Mucosa of rectum (tissue), 2 donors: ENCODE data around the gene MAP3K5.

Source experiments
- H3K27ac ChIP-seq, 2 donors: one replicate each; pipeline ENCODE4 v1.7.0; 2013; ENCODE audit warnings: inconsistent platforms in 2 of 2, low read depth in 2 of 2, low read length in 2 of 2
- H3K27me3 ChIP-seq, 2 donors: one replicate each; pipeline ENCODE4 v1.7.0; 2013; ENCODE audit warnings: low read length in 2 of 2; ENCODE audit not compliant: control insufficient read depth in 2 of 2, insufficient read depth in 2 of 2
- H3K36me3 ChIP-seq, 2 donors: one replicate each; pipeline ENCODE4 v1.7.0; 2013; ENCODE audit warnings: low read length in 2 of 2; ENCODE audit not compliant: control insufficient read depth in 2 of 2, insufficient read depth in 2 of 2
- H3K4me1 ChIP-seq, 2 donors: one replicate each; pipeline ENCODE4 v1.7.0; 2013; ENCODE audit warnings: low read length in 2 of 2, mild to moderate bottlenecking in 1 of 2; ENCODE audit not compliant: control insufficient read depth in 2 of 2, insufficient read depth in 2 of 2
- H3K4me3 ChIP-seq, 2 donors: one replicate each; pipeline ENCODE4 v1.7.0; 2013; ENCODE audit warnings: low read length in 2 of 2
- H3K9ac ChIP-seq, 2 donors: one replicate each; pipeline ENCODE4 v1.7.0; 2013; ENCODE audit warnings: low read length in 2 of 2, low read depth in 1 of 2, mild to moderate bottlenecking in 1 of 2
- H3K9me3 ChIP-seq, 2 donors: one replicate each; pipeline ENCODE4 v1.7.0; 2013; ENCODE audit warnings: low read length in 2 of 2; ENCODE audit not compliant: control insufficient read depth in 2 of 2
- donor health status: healthy.
- donor health status: Normal muscosa, but diverticular disease.

MAP3K5 gene

DNA sequence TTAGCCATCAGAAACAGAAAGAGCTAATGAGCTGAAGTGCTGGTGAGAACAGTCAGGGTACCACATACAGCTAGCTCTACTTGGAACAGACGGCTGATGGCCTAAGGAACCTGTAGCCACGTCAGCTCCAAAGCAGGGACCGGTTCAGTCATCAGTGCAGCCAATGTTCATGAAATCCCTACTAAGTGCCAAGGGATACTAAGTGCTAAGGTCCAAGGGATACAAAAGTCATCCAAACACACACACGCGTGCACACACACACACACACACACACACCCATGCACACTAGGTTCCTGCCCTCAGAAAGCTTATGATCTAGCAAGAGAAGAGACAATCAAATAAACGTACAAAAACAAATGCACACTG is 53.6 kb downstream of the MAP3K5 start:
- no peaks in the 10 kb centered on the region for H3K36me3 ChIP-seq
- no peaks in the 10 kb centered on the region for H3K27me3 ChIP-seq
- H3K9me3 ChIP-seq, result no peaks in the 10 kb centered on the region
- no peak overlapping the region for H3K9ac ChIP-seq
- H3K27ac ChIP-seq, result no peak overlapping the region
- H3K4me3 ChIP-seq, result no peak overlapping the region
- peaks cover 0 to 8% of the 10 kb centered on the region in 2 donors for H3K4me1 ChIP-seq

DNA sequence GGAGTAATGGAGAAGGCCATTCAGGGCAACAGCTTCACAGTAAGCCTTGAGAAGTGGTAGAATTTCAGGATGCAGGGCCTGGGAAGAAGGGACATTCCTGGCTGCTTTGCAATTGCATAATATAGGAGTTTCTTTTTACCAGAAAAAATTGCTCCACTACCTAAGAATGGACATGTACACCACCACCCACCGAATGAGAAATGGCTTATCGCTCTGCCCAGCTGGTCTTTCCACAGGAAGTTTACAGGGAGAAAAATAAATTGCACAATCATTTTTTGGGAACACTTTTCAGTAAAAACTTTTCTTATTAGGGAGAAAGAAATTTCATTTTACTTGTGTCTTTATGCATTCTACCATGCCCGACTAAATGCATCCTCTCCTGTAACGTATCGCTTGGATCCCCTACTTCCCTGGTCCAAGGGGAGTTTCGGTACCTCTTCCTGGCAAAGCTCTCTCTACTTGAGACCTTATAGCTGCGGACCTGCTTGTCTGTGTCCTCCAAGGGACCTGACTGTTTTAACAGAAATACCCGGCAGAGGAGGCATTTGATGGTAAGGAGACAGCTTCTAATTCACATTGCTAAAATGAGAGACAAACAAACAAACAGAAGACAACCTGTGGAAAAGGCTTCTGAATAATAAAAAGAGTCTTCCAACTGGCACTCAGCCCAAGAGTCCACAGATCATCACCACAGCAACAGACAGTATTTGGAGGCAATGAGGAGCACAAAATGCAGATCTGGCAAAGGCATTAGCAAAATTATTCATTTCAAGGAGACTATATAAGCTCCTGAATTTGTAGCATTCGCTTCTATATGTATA is 54.2 kb downstream of the MAP3K5 start:
- Histone ChIP-seq H3K4me1 (peaks cover 0 to 8% of the 10 kb centered on the region in 2 donors), H3K9me3 (no peaks in the 10 kb centered on the region), H3K27ac (peak overlapping the region in 1 of 2 donors; percentile 8), H3K9ac (no peak overlapping the region), H3K36me3 (no peaks in the 10 kb centered on the region), H3K4me3 (no peak overlapping the region), H3K27me3 (no peaks in the 10 kb centered on the region)

DNA sequence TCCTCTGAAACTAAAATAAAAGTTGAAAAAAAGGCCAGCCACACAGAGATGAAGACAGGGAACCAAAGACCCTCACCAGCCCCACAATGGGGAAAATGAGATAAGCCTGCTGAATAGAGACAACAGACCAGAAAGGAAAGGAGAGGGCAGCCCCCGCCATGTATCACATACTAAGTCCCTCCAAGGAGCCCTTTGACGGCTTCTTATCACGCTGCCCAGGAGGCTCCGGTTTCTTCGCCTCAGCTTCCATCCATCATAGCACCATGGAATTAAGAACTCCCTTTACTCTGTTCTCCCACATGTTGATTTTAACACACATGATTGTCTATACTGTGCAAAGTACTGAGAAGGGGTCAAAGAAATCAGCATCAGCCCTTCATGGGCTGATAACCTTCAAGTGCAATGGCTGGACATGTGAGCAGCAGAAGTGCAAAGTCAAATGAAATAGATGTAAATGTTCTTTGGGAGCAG is 54.9 kb downstream of the MAP3K5 start:
- Histone ChIP-seq H3K36me3 (no peaks in the 10 kb centered on the region), H3K9me3 (no peaks in the 10 kb centered on the region), H3K9ac (no peak overlapping the region), H3K27me3 (no peaks in the 10 kb centered on the region), H3K27ac (peak overlapping the region in 1 of 2 donors; percentile 8), H3K4me3 (no peak overlapping the region), H3K4me1 (peaks cover 0 to 8% of the 10 kb centered on the region in 2 donors)

DNA sequence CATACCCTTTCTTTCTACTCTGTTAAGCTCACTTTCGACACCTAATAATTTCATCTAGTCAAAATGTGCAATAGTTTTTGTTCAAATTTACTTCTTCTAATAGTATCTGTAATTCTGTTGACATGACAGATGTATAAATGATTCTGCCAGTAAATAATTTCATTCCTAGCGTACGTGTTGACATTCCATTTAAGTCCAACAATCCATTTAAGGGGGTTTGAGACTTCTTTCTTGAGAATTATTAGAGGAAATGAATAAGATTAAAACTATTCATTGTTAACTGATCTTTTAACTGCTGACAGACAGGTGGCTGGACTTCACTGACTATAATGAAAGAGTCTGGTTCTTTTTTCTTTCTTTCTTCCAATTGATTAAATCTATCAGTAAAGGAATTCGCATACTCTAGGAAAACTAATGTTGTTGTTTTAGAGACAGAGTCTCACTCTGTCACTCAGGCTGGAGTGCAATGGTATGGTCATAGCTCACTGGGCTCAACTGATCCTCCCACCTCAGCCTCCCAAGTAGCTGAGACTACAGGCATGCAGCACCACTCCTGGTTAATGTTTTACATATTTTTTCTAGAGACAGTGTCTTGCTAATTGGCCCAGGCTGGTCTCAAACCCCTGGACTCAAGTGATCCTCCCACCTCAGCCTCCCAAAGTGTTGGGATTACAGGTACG is 55.9 kb downstream of the MAP3K5 start:
- Histone ChIP-seq H3K4me3 (no peak overlapping the region), H3K9me3 (no peaks in the 10 kb centered on the region), H3K36me3 (no peaks in the 10 kb centered on the region), H3K27ac (no peak overlapping the region), H3K4me1 (peaks cover 0 to 8% of the 10 kb centered on the region in 2 donors), H3K27me3 (no peaks in the 10 kb centered on the region), H3K9ac (no peak overlapping the region)

DNA sequence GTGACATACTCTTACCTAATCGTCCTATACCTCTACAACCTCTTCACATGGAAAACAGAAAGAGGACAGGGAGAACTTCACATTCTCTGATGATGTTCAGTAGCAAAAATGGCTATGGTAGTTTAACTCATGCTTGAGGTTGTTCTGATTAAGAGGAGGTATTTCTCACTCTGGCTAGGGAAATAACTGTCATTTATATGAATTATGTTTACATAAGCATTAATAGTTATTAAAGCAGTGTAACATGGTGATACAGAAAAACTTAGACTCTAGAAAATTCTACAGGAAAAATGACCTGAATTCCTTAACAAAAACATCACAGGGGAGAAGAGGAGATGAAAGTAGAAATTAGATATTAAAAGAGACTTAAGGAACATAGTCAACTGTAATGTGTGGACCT is 57.3 kb downstream of the MAP3K5 start:
- Histone ChIP-seq H3K4me3 (no peak overlapping the region), H3K27ac (no peak overlapping the region), H3K4me1 (peaks cover 0 to 8% of the 10 kb centered on the region in 2 donors), H3K27me3 (no peaks in the 10 kb centered on the region), H3K9ac (no peak overlapping the region), H3K36me3 (no peaks in the 10 kb centered on the region), H3K9me3 (no peaks in the 10 kb centered on the region)

DNA sequence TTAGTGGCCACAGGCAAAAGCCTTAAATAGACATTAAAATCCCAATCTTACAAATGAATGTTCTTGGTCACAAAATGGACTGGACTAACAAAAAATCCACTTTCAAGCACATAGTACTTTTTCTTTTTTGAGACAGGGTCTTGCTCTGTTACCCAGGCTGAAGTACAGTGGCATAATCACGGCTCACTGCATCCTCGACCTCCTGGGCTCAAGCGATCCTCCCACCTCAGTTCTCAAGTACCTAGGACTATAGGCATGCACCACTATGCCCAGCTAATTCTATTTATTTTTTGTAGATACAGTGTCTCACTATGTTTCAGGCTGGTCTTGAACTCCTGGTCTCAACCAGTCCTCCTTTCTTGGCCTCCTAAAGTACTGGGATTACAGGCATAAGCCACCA is 59.4 kb downstream of the MAP3K5 start:
- no peaks in the 10 kb centered on the region for H3K4me1 ChIP-seq
- H3K27ac ChIP-seq, result no peak overlapping the region
- H3K4me3 ChIP-seq, result no peak overlapping the region
- H3K9ac ChIP-seq, result no peak overlapping the region
- no peaks in the 10 kb centered on the region for H3K9me3 ChIP-seq
- H3K27me3 ChIP-seq, result no peaks in the 10 kb centered on the region
- H3K36me3 ChIP-seq, result no peaks in the 10 kb centered on the region

DNA sequence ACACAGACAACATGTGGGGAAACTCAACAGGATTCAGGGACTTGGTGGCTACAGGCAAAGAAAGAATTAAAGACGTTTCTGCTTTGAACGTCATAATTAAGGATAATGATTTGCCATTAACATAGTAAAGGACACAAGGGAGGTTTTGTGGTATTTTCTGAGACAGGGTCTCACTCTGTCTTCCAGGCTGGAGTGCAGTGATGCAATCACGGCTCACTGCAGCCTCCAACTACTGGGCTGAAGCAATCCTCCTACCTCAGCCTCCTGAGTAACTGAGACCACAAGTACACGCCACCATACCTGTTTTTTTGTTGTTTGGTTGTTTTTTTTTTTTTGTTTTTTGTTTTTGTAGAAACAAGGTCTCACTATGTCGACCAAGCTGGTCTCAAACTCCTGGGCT is 62.4 kb downstream of the MAP3K5 start:
- H3K9me3 ChIP-seq, result no peaks in the 10 kb centered on the region
- H3K4me1 ChIP-seq, result no peaks in the 10 kb centered on the region
- H3K27me3 ChIP-seq, result no peaks in the 10 kb centered on the region
- no peak overlapping the region for H3K27ac ChIP-seq
- no peak overlapping the region for H3K4me3 ChIP-seq
- no peaks in the 10 kb centered on the region for H3K36me3 ChIP-seq
- no peak overlapping the region for H3K9ac ChIP-seq

DNA sequence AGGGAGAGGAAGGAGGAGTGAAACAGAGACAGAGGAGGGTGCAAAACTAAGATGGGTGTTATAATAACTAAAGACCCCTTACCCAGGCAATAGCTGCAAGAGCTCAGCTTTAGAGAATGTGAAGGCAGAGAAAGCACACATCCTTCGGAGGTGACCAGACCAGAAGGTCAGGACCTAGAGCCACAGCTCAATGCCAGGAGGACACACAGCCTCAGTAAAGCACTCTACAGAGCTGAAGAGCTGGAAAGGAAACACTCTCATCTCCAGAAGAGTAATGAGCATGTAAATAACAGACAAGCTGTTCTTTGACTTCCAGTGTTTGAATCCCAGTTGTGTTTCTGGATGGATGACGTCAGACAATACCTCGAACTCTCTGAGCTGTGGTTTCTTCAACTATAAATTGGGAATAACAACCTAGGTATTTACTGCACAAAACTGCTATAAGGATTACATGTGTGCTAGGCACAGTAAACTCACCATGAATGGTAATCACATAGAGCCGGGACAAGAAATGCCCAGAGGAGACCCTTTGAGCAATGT is 63.2 kb downstream of the MAP3K5 start:
- Histone ChIP-seq H3K36me3 (no peaks in the 10 kb centered on the region), H3K27me3 (no peaks in the 10 kb centered on the region), H3K27ac (no peak overlapping the region), H3K9ac (no peak overlapping the region), H3K9me3 (no peaks in the 10 kb centered on the region), H3K4me1 (no peaks in the 10 kb centered on the region), H3K4me3 (no peak overlapping the region)

DNA sequence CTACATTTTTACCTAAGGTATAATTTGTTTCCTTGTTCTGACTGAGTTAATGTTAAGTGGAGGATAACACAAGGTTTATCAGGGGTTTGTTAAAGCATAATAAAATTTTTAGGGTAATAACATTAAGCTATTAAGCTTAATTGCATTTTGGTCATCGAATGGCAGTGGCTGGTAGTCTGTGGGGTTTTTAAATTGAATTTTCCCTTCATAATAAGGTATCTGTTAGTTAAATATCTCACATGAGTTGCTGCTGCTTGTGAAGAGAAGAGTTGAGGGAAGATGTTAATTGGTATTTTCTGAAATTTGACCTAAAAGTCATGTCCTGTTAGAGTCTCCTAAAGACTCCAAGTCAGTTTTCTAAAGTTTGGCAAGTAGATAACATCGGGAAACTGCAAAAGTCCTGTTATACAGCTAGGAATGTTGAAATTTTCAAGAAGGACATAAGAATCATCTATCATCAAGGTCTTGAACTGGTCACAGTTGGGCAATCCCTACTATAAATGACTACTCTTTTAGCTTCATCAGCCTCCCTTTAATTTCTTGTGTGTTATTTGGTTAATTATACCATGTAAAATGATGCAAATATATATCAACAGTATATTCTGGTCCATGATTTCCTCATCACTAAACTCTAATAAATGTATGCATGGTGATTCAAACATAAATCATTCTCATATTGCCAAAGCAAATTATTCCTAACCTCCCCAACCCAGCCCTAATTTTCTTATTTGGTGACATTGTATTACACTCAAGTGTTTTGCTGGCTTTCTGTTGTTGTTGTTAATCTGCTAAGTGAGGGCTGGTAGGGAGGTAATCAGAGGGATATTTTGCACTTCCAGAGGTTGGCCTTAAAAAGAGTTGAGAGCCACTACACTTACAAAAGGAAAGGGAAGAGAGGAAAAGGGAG is 64.0 kb downstream of the MAP3K5 start:
- no peaks in the 10 kb centered on the region for H3K4me1 ChIP-seq
- no peak overlapping the region for H3K4me3 ChIP-seq
- H3K36me3 ChIP-seq, result no peaks in the 10 kb centered on the region
- no peak overlapping the region for H3K9ac ChIP-seq
- no peaks in the 10 kb centered on the region for H3K9me3 ChIP-seq
- no peak overlapping the region for H3K27ac ChIP-seq
- no peaks in the 10 kb centered on the region for H3K27me3 ChIP-seq
